ENCODE results near the gene MARCO. TPM values are rescaled to one million over a fixed set of nuclear protein-coding genes. Genes with fewer than 3 reads are reported as not detected.

MARCO gene
- total and polyA plus RNA-seq, 10 donors, result 3.0 to 155 (median 24.3) TPM

DNA sequence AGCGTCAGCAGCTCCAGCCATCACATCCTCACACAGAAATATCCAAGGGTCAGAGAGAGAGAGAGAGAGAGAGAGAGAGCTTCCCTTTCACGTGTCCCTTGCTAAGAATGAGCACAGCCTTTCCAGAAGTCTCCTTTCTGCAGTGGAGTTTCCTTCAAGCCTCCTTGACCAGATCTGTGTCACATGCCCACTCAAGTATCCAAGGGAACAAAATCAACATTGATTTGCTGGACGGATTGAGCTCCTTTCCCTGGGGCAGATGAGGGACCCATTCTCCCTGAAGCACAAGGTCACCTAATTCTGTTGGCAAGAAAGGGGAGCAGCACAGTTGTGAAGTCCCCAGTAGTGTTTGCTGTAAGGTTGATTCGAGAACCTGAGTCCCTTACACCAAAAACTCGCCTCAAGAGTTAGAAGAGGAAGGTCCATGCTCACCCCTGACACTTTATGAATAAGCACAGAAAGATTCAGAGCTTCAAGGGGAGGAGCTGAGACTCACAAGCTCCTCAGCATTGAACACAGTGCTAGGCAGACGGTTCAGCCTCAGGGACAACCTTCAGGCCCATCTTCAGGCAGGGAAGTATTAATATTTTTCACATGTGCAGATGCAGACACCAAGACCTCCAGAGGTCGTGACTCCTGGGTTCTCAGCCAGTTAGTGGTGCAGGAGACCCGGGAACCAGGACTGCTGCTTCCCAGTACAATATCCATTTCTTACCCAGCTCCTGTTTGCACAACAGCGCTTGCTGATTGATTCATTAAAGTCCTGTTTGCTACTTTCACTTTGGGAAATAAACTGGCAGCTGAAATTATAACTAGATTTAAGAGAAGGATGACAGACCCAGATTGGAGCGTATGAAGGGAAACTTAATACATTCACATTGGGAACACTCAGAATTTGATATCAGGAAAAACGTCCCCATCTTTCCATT lies 38.2 kb upstream of the MARCO start:
- Histone ChIP-seq H3K27me3 (replicated peaks in 1 of 7) (no peaks in the 10 kb centered on the region), H3K4me1 (peaks cover 0 to 17% (median 0%) of the 10 kb centered on the region in 6 donors), H3K4me3 (no peak overlapping the region), H3K27ac (no peak overlapping the region), H3K9me3 (peaks cover 0 to 4% (median 0%) of the 10 kb centered on the region in 8 donors), H3K36me3 (no peaks in the 10 kb centered on the region)
- DNase-seq, result no peak
- TF ChIP-seq POLR2A (IDR thresholded peaks at IDR 0.05) (no peak), POLR2AphosphoS5 (IDR thresholded peaks at IDR 0.05) (no peak)
- TF ChIP-seq, protein P1, sequence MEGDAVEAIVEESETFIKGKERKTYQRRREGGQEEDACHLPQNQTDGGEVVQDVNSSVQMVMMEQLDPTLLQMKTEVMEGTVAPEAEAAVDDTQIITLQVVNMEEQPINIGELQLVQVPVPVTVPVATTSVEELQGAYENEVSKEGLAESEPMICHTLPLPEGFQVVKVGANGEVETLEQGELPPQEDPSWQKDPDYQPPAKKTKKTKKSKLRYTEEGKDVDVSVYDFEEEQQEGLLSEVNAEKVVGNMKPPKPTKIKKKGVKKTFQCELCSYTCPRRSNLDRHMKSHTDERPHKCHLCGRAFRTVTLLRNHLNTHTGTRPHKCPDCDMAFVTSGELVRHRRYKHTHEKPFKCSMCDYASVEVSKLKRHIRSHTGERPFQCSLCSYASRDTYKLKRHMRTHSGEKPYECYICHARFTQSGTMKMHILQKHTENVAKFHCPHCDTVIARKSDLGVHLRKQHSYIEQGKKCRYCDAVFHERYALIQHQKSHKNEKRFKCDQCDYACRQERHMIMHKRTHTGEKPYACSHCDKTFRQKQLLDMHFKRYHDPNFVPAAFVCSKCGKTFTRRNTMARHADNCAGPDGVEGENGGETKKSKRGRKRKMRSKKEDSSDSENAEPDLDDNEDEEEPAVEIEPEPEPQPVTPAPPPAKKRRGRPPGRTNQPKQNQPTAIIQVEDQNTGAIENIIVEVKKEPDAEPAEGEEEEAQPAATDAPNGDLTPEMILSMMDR (IDR thresholded peaks at IDR 0.05 in 8 of 11, conservative IDR thresholded peaks at IDR 0.05 in 3 of 11), result no peak
- intact Hi-C loops (cut with DNase I; ENCODE audit: low total_unique reads), result no loop called here
- 62 to 72% (median 67%) methylated on average over 11 of the region's 11 CpGs for WGBS, 5 donors

DNA sequence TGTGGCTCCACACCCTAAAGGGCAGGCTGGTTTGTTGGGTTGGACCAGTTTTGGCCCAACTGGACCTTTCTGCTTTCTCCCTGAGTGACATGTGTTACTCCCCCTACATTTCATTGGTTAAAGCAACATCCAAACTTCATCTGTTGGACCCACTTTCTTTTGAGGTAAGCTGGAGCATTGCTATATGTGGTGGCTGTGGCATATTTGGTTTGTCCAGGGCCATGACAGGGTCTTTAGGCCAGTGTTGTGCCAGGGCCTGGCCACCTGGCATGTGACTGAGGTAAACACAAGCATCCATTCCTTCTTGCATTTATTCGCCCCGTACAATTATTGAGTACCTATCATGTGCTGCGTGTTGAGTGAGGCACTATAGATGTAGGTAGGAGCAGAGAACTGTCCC lies 36.8 kb upstream of the MARCO start:
- Histone ChIP-seq H3K27me3 (replicated peaks in 1 of 7) (no peaks in the 10 kb centered on the region), H3K4me1 (peaks cover 0 to 17% (median 0%) of the 10 kb centered on the region in 6 donors), H3K4me3 (no peak overlapping the region), H3K9me3 (peaks cover 0 to 4% (median 0%) of the 10 kb centered on the region in 8 donors), H3K27ac (no peak overlapping the region), H3K36me3 (no peaks in the 10 kb centered on the region)
- TF ChIP-seq, protein P1 (IDR thresholded peaks at IDR 0.05 in 8 of 11, conservative IDR thresholded peaks at IDR 0.05 in 3 of 11), result no peak
- no peak for DNase-seq
- intact Hi-C loops (cut with DNase I; ENCODE audit: low total_unique reads), result no loop called here
- WGBS, 5 donors, result 87 to 98% (median 93%) methylated on average over 3 of the region's 3 CpGs

DNA sequence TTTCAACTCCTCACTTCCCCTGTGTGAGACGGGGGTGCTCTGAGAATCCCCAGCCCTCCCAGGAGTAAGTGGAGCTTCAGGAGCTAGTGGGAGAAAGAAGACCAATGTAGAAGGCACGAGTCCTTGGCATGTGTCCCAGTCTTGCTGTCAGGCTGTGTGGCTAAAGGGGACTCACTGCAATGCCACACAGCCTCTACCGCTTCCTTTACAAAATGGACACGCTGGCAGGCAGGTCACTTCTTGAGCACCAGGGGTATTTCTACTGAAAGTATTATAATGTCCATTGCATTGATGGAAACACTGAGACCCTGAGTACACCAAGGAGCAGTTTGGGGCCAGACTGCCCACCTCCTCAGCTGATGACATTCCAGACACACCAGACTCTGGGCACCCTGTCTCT lies 35.8 kb upstream of the MARCO start:
- TF ChIP-seq POLR2AphosphoS5 (IDR thresholded peaks at IDR 0.05) (no peak), POLR2A (IDR thresholded peaks at IDR 0.05) (no peak)
- TF ChIP-seq, protein P1 (IDR thresholded peaks at IDR 0.05 in 8 of 11, conservative IDR thresholded peaks at IDR 0.05 in 3 of 11), result no peak

DNA sequence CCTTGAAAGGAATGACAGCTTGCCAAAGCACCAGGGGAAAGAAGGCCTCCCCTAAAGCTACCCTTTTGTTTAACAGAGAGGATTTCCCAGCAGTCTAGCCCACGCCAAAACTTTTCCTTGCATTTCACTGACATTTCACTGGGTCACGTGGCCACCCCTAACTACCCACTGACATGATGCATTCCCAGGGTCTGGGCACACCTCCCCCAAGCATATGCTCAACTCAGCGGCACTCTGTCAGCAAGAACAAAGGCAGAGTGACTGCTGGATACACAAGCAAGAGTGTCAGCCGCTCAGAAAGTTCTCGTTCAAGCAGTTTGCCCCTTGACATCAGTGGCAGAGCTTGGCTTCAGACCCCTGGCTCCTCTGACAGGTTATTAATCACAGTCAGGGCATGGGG lies 34.2 kb upstream of the MARCO start:
- intact Hi-C loops (cut with DNase I; ENCODE audit: low total_unique reads), result no loop called here
- H3K9me3 ChIP-seq, result peaks cover 0 to 12% (median 0%) of the 10 kb centered on the region in 8 donors
- H3K27me3 ChIP-seq (replicated peaks in 1 of 7), result no peaks in the 10 kb centered on the region
- no peak overlapping the region for H3K4me3 ChIP-seq
- no peak overlapping the region for H3K27ac ChIP-seq
- peaks cover 0 to 12% (median 0%) of the 10 kb centered on the region in 6 donors for H3K4me1 ChIP-seq
- TF ChIP-seq POLR2AphosphoS5 (IDR thresholded peaks at IDR 0.05) (no peak), POLR2A (IDR thresholded peaks at IDR 0.05) (no peak)
- TF ChIP-seq, protein P1 (IDR thresholded peaks at IDR 0.05 in 8 of 11, conservative IDR thresholded peaks at IDR 0.05 in 3 of 11), result no peak
- H3K36me3 ChIP-seq, result no peaks in the 10 kb centered on the region
- no peak for DNase-seq
- WGBS, 5 donors, result 45 to 68% (median 49%) methylated on average over 4 to 5 of the region's 5 CpGs

More for the DNA sequence above, 35.8 kb upstream of the MARCO start:
- DNase-seq, result no peak
- Histone ChIP-seq H3K9me3 (peaks cover 0 to 12% (median 0%) of the 10 kb centered on the region in 8 donors), H3K27me3 (replicated peaks in 1 of 7) (no peaks in the 10 kb centered on the region), H3K4me1 (peaks cover 0 to 17% (median 0%) of the 10 kb centered on the region in 6 donors), H3K4me3 (no peak overlapping the region), H3K36me3 (no peaks in the 10 kb centered on the region), H3K27ac (no peak overlapping the region)
- WGBS, 5 donors, result 65 to 88% (median 80%) methylated on average over 3 to 4 of the region's 4 CpGs
- intact Hi-C loops (cut with DNase I; ENCODE audit: low total_unique reads), result no loop called here

All from spleen (tissue), 11 donors.